Mammary epithelial cell (primary cell): ENCODE measurements around the gene TMC4.

ENCODE experiments used
- CTCF ChIP-seq, 2 donors: IDR thresholded peaks in 1 of 2; conservative IDR thresholded peaks in 1 of 2; 2 replicates each; pipeline ENCODE4 v1.5.1; 2011 to 2012; ENCODE audit warnings: inconsistent platforms in 2 of 2, low read length in 2 of 2, mild to moderate bottlenecking in 2 of 2, control low read depth in 1 of 2, low read depth in 1 of 2; ENCODE audit not compliant: insufficient read depth in 1 of 2; ENCODE audit errors: extremely low read depth in 1 of 2
- EZH2 ChIP-seq: IDR thresholded peaks from 2 replicates; pipeline ENCODE4 v1.6.1; 2012; ENCODE audit warnings: low read length, inconsistent platforms, borderline replicate concordance

GRCh38 chr19:54145541-54146158 lies 27.3 kb downstream of the TMC4 start:
- no peak for TF ChIP-seq CTCF (conservative IDR thresholded peaks at IDR 0.05 in 1 of 2, IDR thresholded peaks at IDR 0.05 in 1 of 2; ENCODE audit: extremely low read depth in 1 of 2, insufficient read depth in 1 of 2, low read depth in 1 of 2, low read length in 2 of 2)
- TF ChIP-seq EZH2, result no peak
